GM03348 (cell line): Measurements from ENCODE around the gene NFIA.

Experiments
- DNase-seq: peaks from one replicate; pipeline ENCODE4 v3.0.0; 2012; ENCODE audit warnings: low spot score

The NFIA gene

DNA sequence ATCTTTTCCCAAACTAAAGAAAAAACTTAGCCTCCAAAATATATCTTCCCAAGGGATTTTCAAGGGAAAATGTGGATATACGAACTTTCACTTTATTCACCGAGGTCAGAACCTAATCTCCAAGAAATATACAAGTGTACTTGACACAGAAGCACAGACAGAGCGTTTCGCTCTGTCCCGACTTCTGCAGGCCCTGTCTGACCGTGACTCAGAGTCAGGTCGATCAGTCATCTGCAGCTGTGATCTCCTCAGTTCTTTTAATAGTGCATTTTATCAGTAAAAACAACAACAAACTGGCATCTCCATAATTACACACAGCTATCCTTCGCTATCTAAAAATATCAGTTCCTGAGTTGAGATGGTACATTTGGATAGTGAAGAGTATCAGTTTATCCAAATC is 416.0 kb downstream of the NFIA start:
- no peak for DNase-seq

DNA sequence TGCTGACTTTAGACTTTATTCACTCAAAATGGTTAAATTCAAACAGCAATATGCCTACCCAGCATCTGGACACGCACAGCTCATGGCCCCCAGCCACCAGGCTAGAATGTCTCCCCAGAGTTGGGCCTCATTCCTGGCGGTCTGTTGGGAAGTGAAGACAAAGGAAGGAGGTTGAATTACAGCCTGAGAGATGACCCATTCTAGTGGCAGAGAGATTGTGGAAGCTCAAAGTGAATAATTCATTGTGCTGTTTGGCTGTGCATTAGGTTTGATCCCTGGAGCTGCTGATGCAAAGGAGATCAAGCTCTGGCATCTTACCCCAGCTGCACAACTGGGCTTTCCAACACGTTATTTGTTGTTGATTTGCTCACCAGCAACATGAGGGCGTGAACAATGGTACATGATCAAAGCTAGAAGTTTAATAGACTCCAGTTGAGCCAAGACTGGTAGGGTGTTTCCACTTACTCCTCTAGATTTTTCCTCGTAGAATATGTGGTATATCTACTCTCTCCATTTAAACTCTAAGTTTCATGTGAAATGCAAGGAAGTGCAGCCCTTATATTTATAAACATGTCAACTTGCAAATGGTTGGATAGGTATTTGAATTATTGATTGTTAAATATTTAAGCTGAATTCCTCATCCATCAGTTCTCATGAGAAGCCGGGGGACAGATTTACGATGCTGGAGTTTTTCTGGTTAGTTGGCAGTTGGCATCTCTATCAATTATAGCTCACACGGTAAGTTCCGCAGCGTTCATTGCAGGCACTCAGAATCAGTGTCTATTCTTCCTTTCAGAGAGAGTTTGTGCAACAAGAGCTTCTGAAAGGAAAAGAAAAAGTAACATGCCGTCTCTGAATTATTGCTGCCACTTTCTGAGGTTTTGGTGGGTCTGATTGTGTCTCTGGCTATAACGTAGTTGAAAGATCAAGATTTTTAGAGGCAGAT is 419.9 kb downstream of the NFIA start:
- no peak for DNase-seq

DNA sequence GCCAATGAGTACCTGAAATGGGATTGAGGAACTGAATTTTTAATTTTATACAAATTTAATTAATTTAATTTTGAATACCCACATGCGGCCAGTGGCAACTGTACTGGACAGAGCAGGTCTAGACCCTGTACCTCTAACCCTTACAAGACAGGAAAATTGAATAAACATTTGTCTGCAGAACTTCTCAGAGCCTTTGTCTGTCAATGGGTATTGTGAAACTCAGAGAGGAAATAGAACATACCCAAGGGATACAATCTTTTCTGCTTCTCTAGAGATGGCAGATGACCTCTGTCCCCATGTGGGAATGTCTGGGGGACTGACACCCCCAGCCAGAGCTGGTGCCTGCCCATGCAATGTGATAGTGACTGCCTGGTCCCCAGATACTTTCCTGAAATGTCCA is 421.9 kb downstream of the NFIA start:
- no peak for DNase-seq

DNA sequence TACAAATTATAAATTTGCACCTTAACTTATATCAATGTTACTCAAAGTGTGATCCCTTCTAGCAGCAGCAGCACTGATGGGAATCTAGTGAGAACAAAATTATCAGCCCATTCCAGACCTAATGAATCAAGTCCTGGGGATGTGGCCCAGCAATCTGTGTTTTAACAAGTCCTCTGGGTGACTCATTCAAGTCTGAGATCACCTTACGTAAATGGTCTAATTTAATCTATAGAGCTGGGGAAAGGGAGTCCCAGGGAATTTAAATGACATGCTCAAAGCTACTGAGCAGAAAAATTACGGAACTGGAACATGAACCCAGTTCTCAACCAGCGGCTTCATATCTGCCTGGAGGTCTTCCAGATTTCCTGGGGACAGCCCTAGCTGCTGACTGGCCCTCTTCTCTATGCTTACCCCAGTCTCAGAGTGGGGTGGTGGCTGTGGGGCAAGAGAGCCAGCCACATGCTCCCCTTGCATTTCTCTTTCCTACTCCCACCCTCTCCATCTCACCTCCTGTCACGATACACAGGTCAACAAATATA is 422.6 kb downstream of the NFIA start:
- DNase-seq = no peak

DNA sequence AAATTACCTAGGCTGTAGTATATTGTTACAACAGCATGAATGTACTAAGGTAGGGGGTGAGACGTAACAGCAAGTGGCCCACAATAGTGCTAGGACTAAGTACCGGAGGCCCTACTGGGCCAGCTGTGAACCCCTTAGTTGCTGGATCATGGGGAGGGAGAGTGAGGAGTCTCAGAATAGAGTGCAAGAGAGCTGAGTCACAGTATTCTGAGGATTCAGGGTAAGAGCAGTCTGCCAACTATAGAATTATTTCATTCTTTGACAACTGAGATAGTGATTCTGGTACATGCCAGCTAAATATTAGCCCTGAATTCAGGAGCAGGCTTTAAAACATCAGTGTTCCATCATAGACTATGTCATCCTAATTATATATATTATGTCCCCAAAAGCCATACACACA is 423.9 kb downstream of the NFIA start:
- no peak for DNase-seq

DNA sequence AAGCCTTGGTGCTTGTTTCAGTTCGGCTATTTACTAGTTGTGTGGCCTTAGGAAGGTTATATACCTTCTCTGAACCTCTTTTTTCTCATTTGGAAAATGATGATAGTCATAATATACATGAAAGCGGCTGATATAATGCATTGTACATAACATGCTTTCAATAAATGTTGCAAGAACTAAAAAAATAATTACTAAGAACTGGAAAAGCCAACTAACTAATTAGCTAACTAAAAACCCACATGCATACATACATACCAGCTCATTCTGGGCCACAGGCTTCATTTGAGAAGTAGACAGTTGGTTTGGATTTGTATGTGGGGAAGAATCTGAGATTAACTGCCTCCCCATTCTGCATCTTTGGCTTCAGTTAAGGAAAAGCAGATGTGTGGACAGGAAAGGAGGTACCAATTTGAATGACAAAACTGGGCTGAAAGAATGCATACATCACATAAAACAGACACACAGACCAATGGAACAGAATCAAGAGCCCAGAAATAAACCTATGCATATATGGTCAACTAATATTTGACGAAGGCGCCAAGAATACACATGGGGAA is 424.7 kb downstream of the NFIA start:
- DNase-seq = no peak
